Mammary epithelial cell (primary cell): ENCODE results near the gene ANXA2.

Experiments used
- EZH2 ChIP-seq: IDR thresholded peaks from 2 replicates; pipeline ENCODE4 v1.6.1; 2012; ENCODE audit warnings: low read length, inconsistent platforms, borderline replicate concordance
- TF ChIP-seq, protein P1 (sequence below), 2 donors: IDR thresholded peaks in 1 of 2; conservative IDR thresholded peaks in 1 of 2; 2 replicates each; pipeline ENCODE4 v1.5.1; 2011 to 2012; ENCODE audit warnings: inconsistent platforms in 2 of 2, low read length in 2 of 2, mild to moderate bottlenecking in 2 of 2, control low read depth in 1 of 2, low read depth in 1 of 2; ENCODE audit not compliant: insufficient read depth in 1 of 2; ENCODE audit errors: extremely low read depth in 1 of 2

- no peak for TF ChIP-seq EZH2
- TF ChIP-seq, protein P1, sequence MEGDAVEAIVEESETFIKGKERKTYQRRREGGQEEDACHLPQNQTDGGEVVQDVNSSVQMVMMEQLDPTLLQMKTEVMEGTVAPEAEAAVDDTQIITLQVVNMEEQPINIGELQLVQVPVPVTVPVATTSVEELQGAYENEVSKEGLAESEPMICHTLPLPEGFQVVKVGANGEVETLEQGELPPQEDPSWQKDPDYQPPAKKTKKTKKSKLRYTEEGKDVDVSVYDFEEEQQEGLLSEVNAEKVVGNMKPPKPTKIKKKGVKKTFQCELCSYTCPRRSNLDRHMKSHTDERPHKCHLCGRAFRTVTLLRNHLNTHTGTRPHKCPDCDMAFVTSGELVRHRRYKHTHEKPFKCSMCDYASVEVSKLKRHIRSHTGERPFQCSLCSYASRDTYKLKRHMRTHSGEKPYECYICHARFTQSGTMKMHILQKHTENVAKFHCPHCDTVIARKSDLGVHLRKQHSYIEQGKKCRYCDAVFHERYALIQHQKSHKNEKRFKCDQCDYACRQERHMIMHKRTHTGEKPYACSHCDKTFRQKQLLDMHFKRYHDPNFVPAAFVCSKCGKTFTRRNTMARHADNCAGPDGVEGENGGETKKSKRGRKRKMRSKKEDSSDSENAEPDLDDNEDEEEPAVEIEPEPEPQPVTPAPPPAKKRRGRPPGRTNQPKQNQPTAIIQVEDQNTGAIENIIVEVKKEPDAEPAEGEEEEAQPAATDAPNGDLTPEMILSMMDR (conservative IDR thresholded peaks at IDR 0.05 in 1 of 2, IDR thresholded peaks at IDR 0.05 in 1 of 2; ENCODE audit: extremely low read depth in 1 of 2, insufficient read depth in 1 of 2, low read depth in 1 of 2, low read length in 2 of 2) = no peak
These were observed 83.9 kb downstream of the ANXA2 start for GRCh38 chr15:60313906-60314305.
